ENCODE measurements around the gene TNIP1.

DNA sequence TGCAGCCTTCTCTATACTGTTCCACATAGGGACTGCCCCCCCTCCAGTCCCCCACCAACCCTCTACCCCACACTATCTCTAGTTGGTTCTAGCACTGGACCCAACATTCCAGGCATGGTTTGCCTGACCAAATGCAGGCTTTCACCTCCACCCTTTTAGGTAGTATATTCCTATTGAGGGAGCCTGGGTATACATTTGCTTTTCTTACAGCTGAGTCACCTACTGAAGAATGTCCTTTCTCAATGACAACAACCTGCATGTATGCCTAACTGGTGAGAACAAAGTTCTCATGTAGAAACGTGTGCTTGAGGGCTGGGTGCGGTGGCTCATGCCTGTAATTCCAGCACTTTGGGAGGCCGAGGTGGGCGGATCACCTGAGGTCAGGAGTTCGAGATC lies 8.2 kb downstream of the TNIP1 start:
- TF ChIP-seq, protein P1, sequence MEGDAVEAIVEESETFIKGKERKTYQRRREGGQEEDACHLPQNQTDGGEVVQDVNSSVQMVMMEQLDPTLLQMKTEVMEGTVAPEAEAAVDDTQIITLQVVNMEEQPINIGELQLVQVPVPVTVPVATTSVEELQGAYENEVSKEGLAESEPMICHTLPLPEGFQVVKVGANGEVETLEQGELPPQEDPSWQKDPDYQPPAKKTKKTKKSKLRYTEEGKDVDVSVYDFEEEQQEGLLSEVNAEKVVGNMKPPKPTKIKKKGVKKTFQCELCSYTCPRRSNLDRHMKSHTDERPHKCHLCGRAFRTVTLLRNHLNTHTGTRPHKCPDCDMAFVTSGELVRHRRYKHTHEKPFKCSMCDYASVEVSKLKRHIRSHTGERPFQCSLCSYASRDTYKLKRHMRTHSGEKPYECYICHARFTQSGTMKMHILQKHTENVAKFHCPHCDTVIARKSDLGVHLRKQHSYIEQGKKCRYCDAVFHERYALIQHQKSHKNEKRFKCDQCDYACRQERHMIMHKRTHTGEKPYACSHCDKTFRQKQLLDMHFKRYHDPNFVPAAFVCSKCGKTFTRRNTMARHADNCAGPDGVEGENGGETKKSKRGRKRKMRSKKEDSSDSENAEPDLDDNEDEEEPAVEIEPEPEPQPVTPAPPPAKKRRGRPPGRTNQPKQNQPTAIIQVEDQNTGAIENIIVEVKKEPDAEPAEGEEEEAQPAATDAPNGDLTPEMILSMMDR (IDR thresholded peaks at IDR 0.05), result no peak
- no peak for TF ChIP-seq POLR2A (IDR thresholded peaks at IDR 0.05)

Measured in adrenal gland (tissue), 5 donors.